Colonic mucosa (tissue), 4 donors: ENCODE data around the gene CHCHD5. TPM values are rescaled to one million over a fixed set of nuclear protein-coding genes. Genes with fewer than 3 reads are reported as not detected.
A peak's percentile ranks its signal among the peaks of the same experiment; 100 is the strongest.
"Not testable (repeated sequence)": the region's sequence is repeated elsewhere in the genome, so short reads cannot be mapped to it uniquely, and the experiment has no call there.

Experiments
- DNase-seq: peaks from one replicate; pipeline ENCODE4 v3.0.0-alpha.2; 2020
- H3K27ac ChIP-seq: fragments of 200-600 bp; one replicate; pipeline ENCODE4 v1.8.0; 2021
- H3K27me3 ChIP-seq: fragments of 200-600 bp; one replicate; pipeline ENCODE4 v1.8.0; 2021
- H3K36me3 ChIP-seq: fragments of 200-600 bp; one replicate; pipeline ENCODE4 v1.8.0; 2021
- H3K4me1 ChIP-seq: fragments of 200-600 bp; one replicate; pipeline ENCODE4 v1.8.0; 2021; ENCODE audit warnings: mild to moderate bottlenecking
- H3K4me3 ChIP-seq: fragments of 200-600 bp; one replicate; pipeline ENCODE4 v1.8.0; 2021
- H3K9ac ChIP-seq, 2 donors: one replicate each; pipeline ENCODE4 v1.7.0; 2013; ENCODE audit warnings: control low read depth in 2 of 2, low read depth in 2 of 2, low read length in 2 of 2
- H3K9me3 ChIP-seq: fragments of 200-600 bp; one replicate; pipeline ENCODE4 v1.8.0; 2021
- CTCF ChIP-seq: fragments of 200-600 bp; IDR thresholded peaks from one replicate; pipeline ENCODE4 v1.8.0; 2022; ENCODE audit warnings: antibody characterized with exemption, mild to moderate bottlenecking
- intact Hi-C: fragments of 100-400 bp; cut with DNase I; formaldehyde crosslinking; loops from one replicate; pipeline ENCODE4 v1.14.1; 2022
- total RNA-seq, 2 donors: library from RNA; stranded (reverse); fragmentation: NEBNext Ultra II Directional in 1 of 2; extraction: Animal tissue kit (Norgen Biotek cat#: 25700) in 1 of 2; gene quantifications; one replicate each; pipeline ENCODE4 v1.2.1, GENCODE V29; 2021
- donor health status: healthy.
- donor health status: DM: no; HTN: no; CAD: no.
- donor health status: DM: no; HTN: no; CAD: no.

CHCHD5 gene, protein sequence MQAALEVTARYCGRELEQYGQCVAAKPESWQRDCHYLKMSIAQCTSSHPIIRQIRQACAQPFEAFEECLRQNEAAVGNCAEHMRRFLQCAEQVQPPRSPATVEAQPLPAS
- total RNA-seq: 10 to 100 TPM; 27.0 to 39.5 TPM

- Histone ChIP-seq H3K27ac (peak within 1 kb of the TSS; percentile 83), H3K9ac (peak within 1 kb of the TSS; percentile 69 to 75), H3K27me3 (no peaks in the 10 kb centered on the region), H3K4me1 (no peaks in the 10 kb centered on the region), H3K9me3 (no peaks in the 10 kb centered on the region), H3K4me3 (peak within 1 kb of the TSS; percentile 48), H3K36me3 (no peaks in the 10 kb centered on the region)
- peak; percentile 18 for TF ChIP-seq CTCF
- peak; percentile 95 for DNase-seq
- intact Hi-C loops: no loop called here
Observed at GRCh38 chr2:112584134-112584890, at the start of gene CHCHD5. Gene CHCHD5 (plus strand): TSS chr2:112584609. CDS start chr2:112584648, 39 bp downstream.

DNA sequence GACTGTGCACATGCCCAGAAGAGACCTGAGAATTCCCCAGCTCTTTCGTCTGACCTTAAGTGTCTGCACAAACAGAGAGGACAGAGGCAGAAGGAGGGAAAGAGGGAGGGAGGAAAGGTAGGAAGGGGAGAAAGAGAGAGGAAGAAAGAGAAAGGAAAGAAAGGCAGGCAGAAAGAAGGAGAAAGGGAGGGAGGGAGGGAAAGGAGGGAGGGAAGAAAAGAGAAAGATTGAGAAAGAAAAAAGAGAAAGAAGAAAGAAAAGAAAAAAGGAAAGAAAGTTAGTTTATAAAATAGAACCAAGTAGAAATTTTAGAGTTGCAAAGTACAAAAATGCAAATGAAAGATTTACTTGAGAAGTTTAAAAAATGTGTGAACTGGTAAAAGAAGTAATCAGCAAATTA, 49.6 kb upstream of the CHCHD5 start:
- H3K9me3 ChIP-seq: no peaks in the 10 kb centered on the region
- TF ChIP-seq CTCF: no peak
- intact Hi-C loops: no loop called here
- no peaks in the 10 kb centered on the region for H3K36me3 ChIP-seq
- H3K27me3 ChIP-seq: no peaks in the 10 kb centered on the region
- H3K4me1 ChIP-seq: no peaks in the 10 kb centered on the region
- no peak for DNase-seq
- no peak overlapping the region for H3K4me3 ChIP-seq
- no peak overlapping the region for H3K27ac ChIP-seq
- no peak overlapping the region for H3K9ac ChIP-seq

GRCh38 chr2:112536665-112537064, 47.7 kb upstream of the CHCHD5 start:
- DNase-seq, intact Hi-C loops, H3K27me3 ChIP-seq, H3K4me3 ChIP-seq, H3K9ac ChIP-seq, H3K9me3 ChIP-seq, H3K36me3 ChIP-seq, H3K27ac ChIP-seq, H3K4me1 ChIP-seq: not testable (repeated sequence)

DNA sequence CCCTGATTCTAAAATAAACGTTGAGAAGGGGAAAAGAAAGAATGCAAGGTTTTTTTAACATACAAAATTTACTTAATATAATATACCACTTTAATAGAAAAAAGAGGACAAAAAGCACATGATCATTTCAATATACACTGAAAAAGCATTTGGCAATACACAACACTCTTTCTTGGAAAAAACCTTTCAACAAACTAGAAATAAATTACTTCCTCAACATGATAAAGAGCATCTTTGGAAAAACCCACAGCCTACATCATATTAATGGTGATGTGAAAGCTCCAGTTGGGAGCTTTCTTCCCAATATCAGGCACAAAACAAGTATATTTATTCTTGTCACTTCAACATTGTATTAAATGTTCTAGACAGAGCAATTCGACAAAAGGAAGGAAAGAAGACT, 45.1 kb upstream of the CHCHD5 start:
- peaks cover 3% of the 10 kb centered on the region for H3K4me1 ChIP-seq
- TF ChIP-seq CTCF: no peak

GRCh38 chr2:112540906-112541305, 43.5 kb upstream of the CHCHD5 start:
- Histone ChIP-seq H3K27me3 (no peaks in the 10 kb centered on the region), H3K9me3 (no peaks in the 10 kb centered on the region), H3K36me3 (no peaks in the 10 kb centered on the region), H3K4me1 (peaks cover 3% of the 10 kb centered on the region), H3K27ac (no peak overlapping the region), H3K4me3 (no peak overlapping the region), H3K9ac (no peak overlapping the region)
- TF ChIP-seq CTCF: no peak
- DNase-seq: no peak
- intact Hi-C loops: no loop called here

More for the DNA sequence above, 45.1 kb upstream of the CHCHD5 start:
- Histone ChIP-seq H3K27ac (no peak overlapping the region), H3K9ac (no peak overlapping the region), H3K36me3 (no peaks in the 10 kb centered on the region), H3K27me3 (no peaks in the 10 kb centered on the region), H3K9me3 (no peaks in the 10 kb centered on the region), H3K4me3 (no peak overlapping the region)
- no peak for DNase-seq
- intact Hi-C loops: no loop called here
